ENCODE measurements around the gene CES4A.

- no peak for TF ChIP-seq PRPF4 (IDR thresholded peaks at IDR 0.05; ENCODE audit: low read depth, low read length, poor library complexity, severe bottlenecking)
- TF ChIP-seq CTCF (CRISPR knock-in tag; IDR thresholded peaks at IDR 0.05): peak; percentile 98
- no peak for TF ChIP-seq ZHX1 (CRISPR knock-in tag; IDR thresholded peaks at IDR 0.05; ENCODE audit: low read depth)
- TF ChIP-seq ISX (CRISPR knock-in tag; conservative IDR thresholded peaks at IDR 0.05): no peak
- peak; percentile 56; the same call in 1 of the 2 replicates for TF ChIP-seq ZNF770 (CRISPR knock-in tag; IDR thresholded peaks at IDR 0.05)
These were observed 27.2 kb upstream of the CES4A start, which contains the start of gene CES3 for GRCh38 chr16:66961065-66961744.
